HK-2 (cell line): ENCODE measurements around the gene DLG5.
"Not testable (repeated sequence)": the region's sequence is repeated elsewhere in the genome, so short reads cannot be mapped to it uniquely, and the experiment has no call there.

Experiments used
- DNase-seq: peaks from one replicate; pipeline ENCODE4 v3.0.0-alpha.2; 2018; ENCODE audit not compliant: unreplicated experiment

Gene DLG5

GRCh38 chr10:77768039-77768438 lies 158.5 kb downstream of the DLG5 start:
- no peak for DNase-seq

GRCh38 chr10:77763453-77764430 lies 162.8 kb downstream of the DLG5 start:
- peak; percentile 34 for DNase-seq

- not testable (repeated sequence) for DNase-seq
Observed at GRCh38 chr10:77758406-77758805, 168.1 kb downstream of the DLG5 start.

- DNase-seq, result peak; percentile 66
Observed at GRCh38 chr10:77756319-77757232, 170.0 kb downstream of the DLG5 start.

- DNase-seq, result no peak
Observed at GRCh38 chr10:77746047-77746707, 180.4 kb downstream of the DLG5 start.

- no peak for DNase-seq
Observed at GRCh38 chr10:77744245-77744644, 182.3 kb downstream of the DLG5 start.

GRCh38 chr10:77742172-77742571 lies 184.4 kb downstream of the DLG5 start:
- no peak for DNase-seq

GRCh38 chr10:77741746-77742145 lies 184.8 kb downstream of the DLG5 start:
- DNase-seq, result no peak
